ENCODE results near the gene ACTMAP.
"Not testable (repeated sequence)": the region's sequence is repeated elsewhere in the genome, so short reads cannot be mapped to it uniquely, and the experiment has no call there.

ACTMAP gene

GRCh38 chr19:40735013-40735771 is 15.1 kb downstream of the ACTMAP start:
- Histone ChIP-seq H3K4me1 (ENCODE audit: insufficient read depth, low read length, severe bottlenecking) (no peaks in the 10 kb centered on the region), H3K27me3 (ENCODE audit: insufficient read depth, low read length) (no peaks in the 10 kb centered on the region), H3F3A (ENCODE audit: insufficient read depth, low read length) (no peaks in the 10 kb centered on the region), H3K4me3 (ENCODE audit: low read depth, low read length, poor library complexity, severe bottlenecking) (no peak overlapping the region), H3K79me2 (ENCODE audit: insufficient read depth, low read length) (no peaks in the 10 kb centered on the region), H3K36me3 (ENCODE audit: insufficient read depth, low read length) (peaks cover 17% of the 10 kb centered on the region), H3K9me3 (ENCODE audit: low read length) (no peaks in the 10 kb centered on the region), H3K27ac (ENCODE audit: low read depth, low read length, poor library complexity, severe bottlenecking) (no peak overlapping the region), H3K4me2 (ENCODE audit: low read length) (no peak overlapping the region), H3K9me2 (ENCODE audit: low read depth, low read length) (no peaks in the 10 kb centered on the region), H2AFZ (ENCODE audit: low read length) (no peak overlapping the region), H4K20me1 (ENCODE audit: insufficient read depth, low read length) (no peaks in the 10 kb centered on the region), H3K9ac (ENCODE audit: low read length) (no peak overlapping the region)
- TF ChIP-seq EZH2 (IDR thresholded peaks at IDR 0.05; ENCODE audit: borderline replicate concordance, low read length) (no peak), CTCF (IDR thresholded peaks at IDR 0.05; ENCODE audit: low read length) (no peak)

- no peak for TF ChIP-seq EZH2 (IDR thresholded peaks at IDR 0.05; ENCODE audit: borderline replicate concordance, low read length)
- TF ChIP-seq CTCF (IDR thresholded peaks at IDR 0.05; ENCODE audit: low read length) = no peak
- Histone ChIP-seq H3K4me3 (ENCODE audit: low read depth, low read length, poor library complexity, severe bottlenecking) (no peak overlapping the region), H3K4me1 (ENCODE audit: insufficient read depth, low read length, severe bottlenecking) (no peaks in the 10 kb centered on the region), H3K27ac (ENCODE audit: low read depth, low read length, poor library complexity, severe bottlenecking) (no peak overlapping the region), H3K27me3 (ENCODE audit: insufficient read depth, low read length) (no peaks in the 10 kb centered on the region), H4K20me1 (ENCODE audit: insufficient read depth, low read length) (no peaks in the 10 kb centered on the region), H3K36me3 (ENCODE audit: insufficient read depth, low read length) (peaks cover 17% of the 10 kb centered on the region), H3K4me2 (ENCODE audit: low read length) (no peak overlapping the region), H3K9me2 (ENCODE audit: low read depth, low read length) (no peaks in the 10 kb centered on the region), H3K79me2 (ENCODE audit: insufficient read depth, low read length) (no peaks in the 10 kb centered on the region), H2AFZ (ENCODE audit: low read length) (no peak overlapping the region), H3K9me3 (ENCODE audit: low read length) (no peaks in the 10 kb centered on the region), H3K9ac (ENCODE audit: low read length) (no peak overlapping the region), H3F3A (ENCODE audit: insufficient read depth, low read length) (no peaks in the 10 kb centered on the region)
Measured at GRCh38 chr19:40733149-40733548, 17.1 kb downstream of the ACTMAP start.

- not testable (repeated sequence) for H3K27ac ChIP-seq (ENCODE audit: low read depth, low read length, poor library complexity, severe bottlenecking); H3K4me2 ChIP-seq (ENCODE audit: low read length); H3K4me1 ChIP-seq (ENCODE audit: insufficient read depth, low read length, severe bottlenecking); H3K79me2 ChIP-seq (ENCODE audit: insufficient read depth, low read length); H4K20me1 ChIP-seq (ENCODE audit: insufficient read depth, low read length); H2AFZ ChIP-seq (ENCODE audit: low read length); H3K9me3 ChIP-seq (ENCODE audit: low read length); H3K27me3 ChIP-seq (ENCODE audit: insufficient read depth, low read length); H3K4me3 ChIP-seq (ENCODE audit: low read depth, low read length, poor library complexity, severe bottlenecking); H3F3A ChIP-seq (ENCODE audit: insufficient read depth, low read length); H3K9ac ChIP-seq (ENCODE audit: low read length); H3K9me2 ChIP-seq (ENCODE audit: low read depth, low read length)
- peaks cover 24% of the 10 kb centered on the region for H3K36me3 ChIP-seq (ENCODE audit: insufficient read depth, low read length)
Measured at GRCh38 chr19:40732304-40732703, 18.0 kb downstream of the ACTMAP start.

GRCh38 chr19:40730065-40730464 is 20.2 kb downstream of the ACTMAP start:
- not testable (repeated sequence) for H3K4me1 ChIP-seq (ENCODE audit: insufficient read depth, low read length, severe bottlenecking); H3F3A ChIP-seq (ENCODE audit: insufficient read depth, low read length); H3K27me3 ChIP-seq (ENCODE audit: insufficient read depth, low read length); H3K9me3 ChIP-seq (ENCODE audit: low read length); H3K9ac ChIP-seq (ENCODE audit: low read length); H3K27ac ChIP-seq (ENCODE audit: low read depth, low read length, poor library complexity, severe bottlenecking); H3K9me2 ChIP-seq (ENCODE audit: low read depth, low read length); H2AFZ ChIP-seq (ENCODE audit: low read length); H3K4me3 ChIP-seq (ENCODE audit: low read depth, low read length, poor library complexity, severe bottlenecking); H3K4me2 ChIP-seq (ENCODE audit: low read length); H3K79me2 ChIP-seq (ENCODE audit: insufficient read depth, low read length); H4K20me1 ChIP-seq (ENCODE audit: insufficient read depth, low read length)
- peaks cover 19% of the 10 kb centered on the region for H3K36me3 ChIP-seq (ENCODE audit: insufficient read depth, low read length)
